Measurements from ENCODE around the gene PPIF.

DNA sequence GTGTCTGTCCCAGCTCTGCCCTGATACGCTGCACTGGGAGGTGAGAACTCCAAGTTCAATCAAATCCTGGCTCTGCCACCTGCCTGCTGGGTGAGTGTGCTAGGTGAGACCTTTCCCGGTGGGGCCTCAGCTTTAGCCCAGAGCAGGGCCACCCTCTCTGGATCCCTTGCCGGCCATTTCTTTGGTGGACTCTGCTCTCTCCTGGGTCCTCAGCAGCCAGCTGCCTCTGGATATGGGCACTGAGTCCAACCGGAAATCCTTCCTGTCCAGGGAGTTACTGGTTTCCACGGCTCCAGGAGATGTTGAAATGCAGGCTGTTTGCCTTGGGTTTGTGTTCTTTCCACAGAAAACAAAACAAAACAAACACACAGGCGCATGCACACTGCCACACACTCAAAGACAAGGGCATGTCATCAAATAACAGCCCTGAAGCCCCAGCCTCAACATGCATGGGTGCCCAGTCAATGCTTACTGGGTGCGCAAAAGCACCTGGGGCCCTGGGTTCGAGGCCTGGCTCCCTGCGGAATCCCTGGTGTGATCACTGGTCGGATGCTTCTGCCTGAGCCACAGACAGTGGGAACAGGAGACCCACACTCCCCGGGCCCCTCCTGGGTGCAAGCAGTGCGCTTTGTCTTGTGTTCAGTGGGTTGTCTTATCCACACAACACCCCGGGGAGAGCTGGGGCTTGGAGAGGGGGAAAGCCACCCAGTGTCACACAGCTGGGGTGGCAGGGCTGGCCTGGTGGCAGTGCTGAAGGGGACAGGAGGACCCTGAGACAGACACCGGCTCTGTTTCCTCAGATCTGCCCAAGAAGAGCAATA is 33.1 kb downstream of the PPIF start:
- TF ChIP-seq, protein P1, sequence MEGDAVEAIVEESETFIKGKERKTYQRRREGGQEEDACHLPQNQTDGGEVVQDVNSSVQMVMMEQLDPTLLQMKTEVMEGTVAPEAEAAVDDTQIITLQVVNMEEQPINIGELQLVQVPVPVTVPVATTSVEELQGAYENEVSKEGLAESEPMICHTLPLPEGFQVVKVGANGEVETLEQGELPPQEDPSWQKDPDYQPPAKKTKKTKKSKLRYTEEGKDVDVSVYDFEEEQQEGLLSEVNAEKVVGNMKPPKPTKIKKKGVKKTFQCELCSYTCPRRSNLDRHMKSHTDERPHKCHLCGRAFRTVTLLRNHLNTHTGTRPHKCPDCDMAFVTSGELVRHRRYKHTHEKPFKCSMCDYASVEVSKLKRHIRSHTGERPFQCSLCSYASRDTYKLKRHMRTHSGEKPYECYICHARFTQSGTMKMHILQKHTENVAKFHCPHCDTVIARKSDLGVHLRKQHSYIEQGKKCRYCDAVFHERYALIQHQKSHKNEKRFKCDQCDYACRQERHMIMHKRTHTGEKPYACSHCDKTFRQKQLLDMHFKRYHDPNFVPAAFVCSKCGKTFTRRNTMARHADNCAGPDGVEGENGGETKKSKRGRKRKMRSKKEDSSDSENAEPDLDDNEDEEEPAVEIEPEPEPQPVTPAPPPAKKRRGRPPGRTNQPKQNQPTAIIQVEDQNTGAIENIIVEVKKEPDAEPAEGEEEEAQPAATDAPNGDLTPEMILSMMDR (IDR thresholded peaks at IDR 0.05) = no peak
- TF ChIP-seq POLR2A (IDR thresholded peaks at IDR 0.05) = no peak

Data from testis (tissue), 2 donors.